HG03135 (cell line): Measurements from ENCODE around the gene EFCAB3.
"Not testable (repeated sequence)": the region's sequence is repeated elsewhere in the genome, so short reads cannot be mapped to it uniquely, and the experiment has no call there.

Source experiments
- ATAC-seq: cut with Tn5 transposase; IDR thresholded peaks from one replicate; pipeline ENCODE4 v1.9.1; 2021; ENCODE audit warnings: mild to moderate bottlenecking, moderate library complexity; ENCODE audit not compliant: unreplicated experiment

EFCAB3 gene

DNA sequence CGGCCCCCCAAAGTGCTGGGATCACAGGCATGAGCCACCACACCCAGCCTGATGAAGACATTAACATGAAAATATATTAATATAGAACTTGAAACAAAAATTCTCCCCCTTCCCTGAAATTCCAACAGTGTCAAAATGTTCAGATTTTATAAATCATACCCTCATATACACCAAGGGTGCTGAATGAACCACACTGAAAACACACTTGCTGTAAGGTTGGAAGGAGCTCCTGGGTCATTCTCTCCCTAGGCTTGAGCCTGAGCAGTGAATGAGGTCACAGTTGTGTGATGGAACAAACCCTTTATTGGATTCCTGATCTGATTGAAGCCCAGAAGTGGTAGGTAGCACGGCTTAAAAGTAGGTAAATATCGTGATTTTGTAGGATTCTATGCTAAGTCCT, at the start of gene EFCAB3:
TSS of gene EFCAB3 (plus strand) at position 301 of the 400 bp plus-strand sequence. CDS start 2,427 bp downstream, outside the sequence.
- ATAC-seq = no peak

- no peak for ATAC-seq
Observed at GRCh38 chr17:62336527-62336926, 43.8 kb upstream of the EFCAB3 start.

GRCh38 chr17:62343764-62344270, 36.5 kb upstream of the EFCAB3 start:
- ATAC-seq = no peak

DNA sequence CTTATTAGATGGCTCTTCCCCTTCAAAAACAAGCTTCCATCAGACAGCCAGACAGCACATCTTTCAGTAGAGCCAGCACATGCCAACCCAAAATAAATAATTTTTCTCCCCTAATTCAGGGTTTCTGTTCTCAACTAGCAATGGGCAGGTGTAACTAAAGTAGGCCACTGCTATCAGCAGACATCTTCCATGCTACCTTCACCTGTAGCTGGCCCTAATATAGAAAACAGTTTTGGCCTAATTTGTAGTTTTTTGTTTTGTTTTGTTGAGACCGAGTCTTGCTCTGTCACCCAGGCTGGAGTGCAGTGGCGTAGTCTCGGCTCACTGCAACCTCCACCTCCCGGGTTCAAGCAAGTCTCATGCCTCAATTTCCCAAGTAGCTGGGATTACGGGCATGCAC, 29.2 kb upstream of the EFCAB3 start:
- no peak for ATAC-seq

GRCh38 chr17:62366191-62366590, 14.2 kb upstream of the EFCAB3 start:
- no peak for ATAC-seq

GRCh38 chr17:62381561-62381960, 1.2 kb downstream of the EFCAB3 start:
- no peak for ATAC-seq

- no peak for ATAC-seq
Observed at GRCh38 chr17:62388856-62389255, 8.5 kb downstream of the EFCAB3 start.

GRCh38 chr17:62392908-62393307, 12.6 kb downstream of the EFCAB3 start:
- ATAC-seq = no peak

DNA sequence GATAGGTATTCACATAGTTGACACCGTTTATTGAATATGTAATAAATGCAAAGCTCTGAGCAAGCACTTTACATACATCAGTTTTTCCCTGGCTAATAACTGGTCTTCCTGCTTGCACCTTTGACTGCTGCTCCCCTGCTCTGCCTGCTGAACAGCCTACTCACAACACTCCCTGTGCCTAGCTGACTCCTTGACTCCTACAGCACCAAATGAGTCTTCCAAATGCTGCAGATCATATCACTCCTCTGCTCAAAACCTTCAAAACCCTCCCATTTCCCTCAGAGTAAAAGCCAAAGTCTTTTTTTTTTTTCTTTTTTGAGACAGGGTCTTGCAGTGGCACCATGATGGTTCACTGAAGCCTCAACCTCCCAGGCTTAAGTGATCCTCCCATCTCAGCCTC, 18.5 kb downstream of the EFCAB3 start:
- ATAC-seq = no peak

- no peak for ATAC-seq
Observed at GRCh38 chr17:62405451-62405850, 25.1 kb downstream of the EFCAB3 start.

- not testable (repeated sequence) for ATAC-seq
Observed at GRCh38 chr17:62413090-62413489, 32.7 kb downstream of the EFCAB3 start.

DNA sequence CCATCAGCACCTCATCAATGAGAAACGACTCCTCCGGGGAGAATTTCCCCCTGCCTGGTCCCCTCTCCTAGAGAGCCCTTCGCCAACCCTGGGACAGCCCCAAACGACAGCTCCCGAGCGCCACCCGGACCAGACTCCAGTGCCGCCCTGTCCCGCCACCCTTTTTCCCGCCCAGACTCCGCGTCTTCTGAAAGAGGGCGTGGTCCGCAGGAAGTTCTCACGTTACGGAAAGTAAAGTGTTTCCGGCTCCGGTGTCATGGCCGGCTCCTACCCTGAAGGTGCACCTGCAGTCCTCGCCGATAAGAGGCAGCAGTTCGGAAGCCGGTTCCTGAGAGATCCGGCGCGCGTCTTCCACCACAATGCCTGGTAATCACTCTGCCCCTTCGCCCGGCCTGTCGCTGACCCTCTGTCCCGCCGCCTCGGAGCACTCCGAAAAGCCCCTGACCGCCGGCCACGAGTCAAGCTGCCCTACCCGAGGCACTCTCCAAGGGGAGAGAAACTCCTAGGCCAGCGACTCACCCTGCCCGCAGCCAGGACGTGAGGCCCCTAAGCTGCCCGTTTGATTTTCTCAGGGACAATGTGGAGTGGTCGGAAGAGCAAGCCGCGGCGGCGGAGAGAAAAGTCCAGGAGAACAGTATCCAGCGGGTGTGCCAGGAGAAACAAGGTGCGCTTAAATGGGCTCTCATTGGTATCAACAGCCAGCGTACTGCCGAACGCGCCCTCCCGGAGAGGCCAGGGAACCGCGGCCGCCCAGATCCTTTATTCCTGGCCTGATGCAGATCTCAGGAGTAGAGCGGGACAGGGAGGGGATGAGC, 43.5 kb downstream of the EFCAB3 start, which contains the start of gene METTL2A:
TSS of gene METTL2A (plus strand) at position 251 of the 815 bp plus-strand sequence. CDS start at position 257, 6 bp downstream.
- peak; percentile 93 for ATAC-seq

GRCh38 chr17:62426214-62426613, 45.9 kb downstream of the EFCAB3 start:
- not testable (repeated sequence) for ATAC-seq

- not testable (repeated sequence) for ATAC-seq
Observed at GRCh38 chr17:62435251-62435650, 54.9 kb downstream of the EFCAB3 start.

DNA sequence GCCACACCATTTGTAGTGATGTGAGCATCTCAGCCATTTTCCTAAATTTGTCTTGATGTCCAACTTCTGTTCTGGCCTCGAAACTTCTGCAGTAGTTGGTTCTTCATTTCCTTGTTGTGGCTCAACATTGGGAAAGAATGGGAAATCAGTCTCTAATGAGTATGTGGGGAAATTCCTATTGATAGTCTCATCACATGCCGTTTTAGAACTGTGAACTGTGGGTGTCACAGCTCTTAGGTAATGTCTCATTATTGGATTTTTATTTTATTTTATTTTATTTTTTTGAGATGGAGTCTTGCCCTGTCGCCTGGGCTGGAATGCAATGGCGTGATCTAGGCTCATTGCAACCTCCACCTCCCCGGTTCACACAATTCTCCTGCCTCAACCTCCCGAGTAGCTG, 60.8 kb downstream of the EFCAB3 start:
- not testable (repeated sequence) for ATAC-seq

DNA sequence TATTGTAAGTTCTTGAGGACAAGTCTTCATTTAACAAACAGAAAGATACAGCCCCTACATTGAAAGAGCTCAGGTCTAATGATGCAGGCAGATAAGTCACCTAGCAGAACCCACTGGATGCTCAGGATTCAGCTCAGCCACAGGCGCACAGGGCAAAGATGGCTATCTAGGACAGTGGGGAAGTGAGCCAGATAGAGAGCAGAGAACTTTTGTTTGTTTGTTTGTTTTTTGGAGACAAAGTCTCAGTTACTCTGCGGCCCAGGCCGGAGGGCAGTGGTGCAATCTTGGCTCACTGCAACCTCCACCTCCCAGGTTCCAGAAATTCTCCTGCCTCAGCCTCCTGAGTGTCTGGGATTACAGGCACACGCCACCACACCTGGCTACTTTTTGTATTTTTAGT, 63.7 kb downstream of the EFCAB3 start:
- no peak for ATAC-seq

DNA sequence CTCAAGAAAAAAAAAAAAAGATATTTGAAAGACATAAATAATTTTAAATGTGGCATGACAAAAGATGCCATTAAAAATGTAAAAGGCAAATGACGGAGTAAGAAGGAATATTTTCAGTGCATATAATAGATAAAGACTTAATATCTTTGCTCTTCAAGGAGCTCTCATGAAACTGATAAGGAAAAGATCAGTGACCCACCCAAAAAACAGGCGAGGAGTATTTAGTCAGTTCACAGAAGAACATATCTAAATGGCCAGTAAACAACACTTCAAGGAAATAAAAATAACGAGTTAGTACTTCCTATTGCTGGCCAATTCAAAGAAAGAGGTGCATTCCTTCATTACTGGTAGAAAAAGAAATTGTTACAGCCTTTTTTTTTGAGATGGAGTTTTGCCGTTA, 65.4 kb downstream of the EFCAB3 start:
- ATAC-seq = not testable (repeated sequence)

- ATAC-seq = not testable (repeated sequence)
Observed at GRCh38 chr17:62452195-62452594, 71.8 kb downstream of the EFCAB3 start.

DNA sequence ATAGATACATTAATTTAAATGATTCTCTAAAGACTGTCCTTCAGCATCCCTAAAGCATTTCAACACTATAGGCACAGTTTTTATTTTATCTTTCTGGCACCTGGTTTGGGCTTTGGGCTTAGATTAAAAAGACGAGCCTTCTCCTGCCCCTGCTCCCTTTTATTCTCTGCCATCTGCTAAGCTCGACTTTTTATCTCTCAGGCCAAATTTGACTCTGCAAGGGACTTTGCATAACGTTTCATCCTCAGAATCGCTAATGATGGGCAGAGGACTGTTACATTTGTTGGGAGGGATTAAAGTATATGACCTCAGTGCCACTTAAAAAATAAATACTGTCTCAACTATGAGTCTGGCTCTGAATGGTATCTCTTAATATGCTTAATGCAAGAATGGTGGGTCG, 72.7 kb downstream of the EFCAB3 start:
- ATAC-seq = not testable (repeated sequence)

GRCh38 chr17:62453656-62454055, 73.3 kb downstream of the EFCAB3 start:
- ATAC-seq = peak; percentile 37

GRCh38 chr17:62454111-62454510, 73.8 kb downstream of the EFCAB3 start:
- peak; percentile 49 for ATAC-seq

GRCh38 chr17:62456016-62456415, 75.7 kb downstream of the EFCAB3 start:
- no peak for ATAC-seq
